Ecto neural progenitor cell (in vitro differentiated cells): ENCODE results near the gene TFEB.

Experiments
- DNase-seq: peaks from one replicate; pipeline ENCODE4 v3.0.0-alpha.2; 2018; ENCODE audit warnings: low spot score

TFEB gene

DNA sequence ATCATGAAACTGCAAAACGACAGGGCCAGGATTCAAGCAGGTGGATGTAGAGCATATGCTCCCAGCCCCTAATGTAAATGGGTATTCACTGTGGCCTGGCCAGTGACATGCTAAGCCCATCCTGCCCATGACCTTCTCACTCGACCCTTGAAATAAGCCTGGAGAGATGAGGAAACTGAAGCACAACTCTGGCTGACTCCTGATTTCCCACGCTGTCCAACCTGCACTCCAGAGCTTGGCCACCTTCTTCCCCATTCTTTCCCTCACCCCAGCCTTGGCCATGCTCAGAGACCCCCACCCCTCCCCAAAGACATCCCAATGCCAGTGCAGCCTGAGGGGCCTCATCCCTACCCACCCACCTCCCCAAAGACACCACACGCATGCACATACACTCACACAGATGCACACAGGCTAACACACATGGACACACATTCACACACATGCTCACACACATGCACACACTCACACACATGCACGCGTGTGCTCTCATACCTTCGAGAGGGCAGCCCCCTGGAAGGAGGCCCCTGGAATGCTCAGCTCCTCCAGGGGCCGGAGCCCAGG lies 12.4 kb downstream of the TFEB start:
- DNase-seq, result no peak

DNA sequence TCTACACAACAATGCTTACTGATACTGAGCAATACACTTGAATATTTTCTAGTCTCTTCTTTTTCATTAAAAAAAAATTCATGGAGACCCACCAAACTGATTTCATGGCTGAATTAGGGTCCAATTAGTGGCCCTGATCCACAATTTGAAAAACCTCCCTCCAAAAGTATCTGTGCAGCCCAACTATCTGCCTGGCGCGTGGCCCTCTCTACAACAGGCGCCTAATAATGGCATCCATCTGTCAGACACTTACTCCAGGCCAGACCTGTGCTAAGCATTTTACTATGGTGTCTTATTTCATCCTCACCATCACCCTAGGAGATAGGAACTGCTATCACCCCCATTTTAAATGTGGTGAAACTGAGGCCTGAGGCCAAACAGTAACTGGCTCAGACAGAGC lies 14.0 kb downstream of the TFEB start:
- DNase-seq, result no peak

- no peak for DNase-seq
Measured at GRCh38 chr6:41720783-41721182, 14.6 kb downstream of the TFEB start.

DNA sequence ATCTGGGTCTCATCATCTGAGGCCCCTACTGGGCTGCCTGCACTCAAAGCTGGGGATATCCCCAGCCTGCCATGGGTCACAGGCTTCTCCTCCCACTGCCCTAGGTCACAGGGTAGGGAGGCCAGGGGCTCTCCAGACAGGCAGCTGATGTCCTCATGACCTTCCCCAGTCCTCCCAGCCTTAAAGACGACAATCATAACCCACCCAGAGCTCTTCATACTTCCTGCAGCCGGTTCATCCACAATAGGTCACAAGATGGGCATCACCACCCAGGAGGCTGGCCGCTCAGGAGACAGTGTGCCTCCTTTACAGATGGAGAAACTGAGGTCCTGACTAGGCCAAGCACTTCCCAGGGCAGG lies 15.2 kb downstream of the TFEB start:
- DNase-seq, result no peak

DNA sequence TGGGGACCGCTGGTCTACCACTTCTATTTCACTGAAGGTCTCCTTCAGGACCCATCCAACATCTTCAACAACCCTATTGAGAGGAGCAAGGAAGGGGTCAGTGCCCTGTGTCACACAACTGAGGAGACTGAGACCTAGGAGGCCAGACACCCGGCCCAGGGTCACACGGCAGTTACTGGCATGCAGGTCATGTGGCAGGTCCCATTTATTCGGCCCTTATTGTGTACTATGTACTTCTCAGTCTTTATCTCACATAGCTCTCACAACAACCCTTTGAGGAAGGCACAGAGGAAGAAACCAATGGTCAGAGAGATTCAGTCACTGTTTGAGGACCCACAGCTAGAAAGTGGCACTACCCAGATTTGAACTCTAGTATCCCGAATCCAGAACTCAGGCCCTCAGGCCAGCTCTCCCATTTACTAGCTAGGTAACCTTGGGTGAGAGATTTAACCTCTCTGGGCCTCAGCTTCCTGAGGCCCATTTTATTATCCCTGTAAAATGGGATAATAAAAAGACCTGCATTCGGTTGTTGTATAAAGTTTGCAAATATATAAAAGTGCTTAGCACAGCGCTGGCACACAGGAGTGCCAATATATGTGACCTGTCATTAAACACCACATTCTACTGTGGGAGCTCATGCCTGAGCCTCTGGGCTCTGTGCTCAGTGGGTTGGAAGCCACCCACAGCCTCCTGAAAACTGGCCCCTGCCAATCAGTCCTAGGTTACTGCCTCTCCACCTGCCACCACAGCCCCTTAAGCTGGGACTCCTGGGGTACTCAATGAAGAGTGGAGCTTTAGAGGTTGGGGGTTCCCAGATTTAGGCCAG lies 15.8 kb downstream of the TFEB start:
- no peak for DNase-seq

- DNase-seq, result no peak
Measured at GRCh38 chr6:41718828-41719227, 16.6 kb downstream of the TFEB start.

- no peak for DNase-seq
Measured at GRCh38 chr6:41717392-41717736, 18.0 kb downstream of the TFEB start.

DNA sequence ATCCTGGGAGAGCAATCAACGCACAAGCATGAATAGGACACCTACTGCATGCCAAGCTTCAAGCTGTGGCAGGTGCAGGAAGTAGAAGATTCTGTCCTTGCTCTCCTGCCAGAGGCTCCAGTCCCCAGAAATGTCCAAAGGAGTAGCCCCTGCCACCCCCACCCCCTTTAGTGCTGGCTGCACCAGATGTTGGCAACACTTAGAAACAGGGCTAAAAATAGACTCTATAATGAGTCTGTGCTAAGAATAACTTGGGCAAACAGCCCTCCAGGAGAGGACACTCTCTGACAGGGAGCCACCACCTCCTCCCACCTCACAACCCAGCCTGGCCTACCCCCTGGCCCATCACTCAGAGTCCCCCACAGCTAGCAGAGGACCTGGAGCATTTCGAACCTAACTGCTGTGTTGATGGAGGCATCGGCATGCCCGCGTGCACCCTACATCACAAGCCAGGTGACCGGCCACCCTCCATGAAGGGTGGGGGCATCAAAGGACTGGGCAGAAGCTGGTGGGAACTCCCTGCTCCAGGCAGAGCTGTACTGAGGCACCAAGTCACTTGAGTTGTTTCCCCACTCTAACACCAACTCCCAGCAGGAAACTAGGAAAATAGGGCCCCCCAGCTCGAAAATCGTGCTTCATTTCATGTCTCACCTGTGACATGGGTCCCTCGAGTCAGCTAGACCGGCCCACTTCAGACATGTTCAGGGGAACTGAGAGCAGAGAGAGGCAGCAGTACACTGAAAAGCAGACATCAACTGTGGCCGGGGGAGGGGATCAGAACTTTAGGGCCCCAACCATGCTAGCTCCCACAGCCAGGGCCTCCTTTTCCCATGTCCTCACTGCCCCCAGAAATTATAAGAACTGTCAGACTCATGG lies 18.7 kb downstream of the TFEB start:
- DNase-seq, result no peak

GRCh38 chr6:41715795-41716515 lies 19.5 kb downstream of the TFEB start:
- DNase-seq, result no peak

DNA sequence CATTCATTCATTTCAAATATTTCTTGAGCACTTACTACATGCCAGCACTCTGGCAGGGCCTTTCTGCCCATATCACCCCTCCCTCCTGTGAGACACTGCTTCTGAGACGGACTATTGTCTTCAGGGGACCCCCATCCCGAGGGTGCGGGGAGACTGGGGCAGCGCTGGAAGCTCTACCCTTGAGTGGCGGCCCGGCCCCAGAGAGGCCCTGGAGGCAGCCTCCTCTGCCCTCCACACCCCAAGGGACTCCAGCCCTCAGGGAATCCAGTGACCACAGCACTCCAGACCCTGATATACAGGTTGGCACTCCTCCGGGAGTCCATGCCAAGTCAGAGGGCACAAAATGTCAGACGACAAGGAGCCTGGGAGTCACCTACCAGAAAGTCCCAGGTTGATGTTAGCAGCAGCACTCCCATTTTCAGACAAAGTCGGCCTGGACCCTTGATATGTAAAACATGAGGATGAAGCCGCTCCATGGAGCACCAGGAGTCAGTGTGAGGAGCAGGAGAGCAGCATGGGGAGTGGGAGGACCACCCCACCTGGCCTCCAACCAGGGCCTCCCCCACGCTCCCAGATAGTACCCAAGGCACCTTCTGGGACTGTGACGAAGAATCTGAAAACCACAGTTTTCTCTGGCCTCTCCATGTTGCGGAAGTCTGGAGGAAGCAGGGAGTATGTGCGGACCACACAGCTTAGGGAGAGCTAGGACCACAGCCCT lies 20.7 kb downstream of the TFEB start:
- no peak for DNase-seq

DNA sequence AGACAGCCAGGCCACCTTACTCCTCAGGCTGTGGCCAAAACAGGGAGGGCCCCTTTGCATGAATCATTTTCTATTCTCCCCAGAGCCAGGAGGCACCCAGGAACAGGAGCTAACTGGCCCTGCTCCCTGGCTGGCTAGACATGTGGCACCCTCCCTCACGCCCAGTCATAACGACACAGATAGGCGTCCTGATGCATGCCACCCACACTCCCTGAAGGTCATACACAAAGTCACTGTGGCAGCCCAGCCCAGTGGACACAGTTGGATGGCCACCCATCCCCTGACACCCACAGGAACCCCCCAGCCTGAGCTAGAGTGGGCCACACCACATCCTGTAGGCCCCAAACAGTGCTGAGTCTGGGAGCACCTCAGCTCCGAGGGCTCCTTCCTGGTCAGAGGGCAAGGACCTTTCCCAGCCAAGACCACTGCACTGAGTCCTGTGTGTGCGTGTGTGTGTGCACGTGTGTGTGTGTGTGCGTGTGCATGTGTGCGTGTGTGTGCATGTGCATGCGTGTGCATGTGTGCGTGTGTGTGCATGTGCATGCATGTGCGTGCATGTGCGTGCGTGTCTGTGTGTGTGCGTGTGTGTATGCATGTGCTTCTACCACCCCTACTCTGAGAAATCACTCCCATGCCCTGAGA lies 21.6 kb downstream of the TFEB start:
- no peak for DNase-seq

- no peak for DNase-seq
Measured at GRCh38 chr6:41713159-41713649, 22.2 kb downstream of the TFEB start.

DNA sequence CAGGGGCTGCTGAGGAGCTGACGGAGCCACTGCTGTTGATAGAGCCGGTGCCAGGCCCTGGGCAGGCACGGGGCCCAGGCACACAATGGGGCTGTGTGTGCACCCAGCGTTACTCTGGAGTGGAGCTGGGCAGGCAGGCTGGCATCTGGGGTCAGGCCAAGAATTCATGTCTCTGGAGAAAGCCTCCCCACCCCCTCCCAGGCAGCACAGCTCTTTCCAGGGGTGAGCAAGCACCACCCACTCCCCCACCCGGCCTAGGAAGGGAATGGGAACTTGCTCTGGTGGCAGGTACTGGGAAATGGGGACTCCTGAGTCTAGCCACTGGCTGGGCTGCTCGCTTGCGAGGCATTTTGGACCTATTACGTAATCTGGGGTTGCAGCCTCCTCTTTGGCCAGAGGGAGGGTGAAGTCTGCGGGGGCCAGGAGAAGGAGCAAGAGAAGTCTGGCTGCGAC lies 22.7 kb downstream of the TFEB start:
- DNase-seq, result no peak

- DNase-seq, result no peak
Measured at GRCh38 chr6:41711323-41712038, 23.9 kb downstream of the TFEB start.

GRCh38 chr6:41709375-41709774 lies 26.0 kb downstream of the TFEB start:
- DNase-seq, result no peak

DNA sequence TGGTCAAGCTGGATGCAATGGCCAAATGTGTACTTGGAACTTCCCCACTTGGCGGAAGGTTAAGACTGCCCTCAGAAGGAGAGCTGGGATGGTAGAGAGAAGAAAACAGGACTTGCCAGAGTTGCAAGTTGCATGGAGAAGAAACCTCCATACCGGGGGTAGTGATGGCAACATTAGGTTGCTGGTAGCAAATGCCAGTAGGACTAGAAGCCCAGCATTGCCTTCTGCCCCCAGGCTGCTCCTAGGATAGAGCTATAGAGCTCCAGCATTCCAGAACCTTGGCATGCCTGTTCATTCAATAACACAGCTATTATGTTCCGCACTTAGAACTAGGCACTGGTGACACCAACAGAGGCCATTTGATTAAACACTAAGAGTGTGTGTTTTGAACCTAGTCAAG lies 26.6 kb downstream of the TFEB start:
- DNase-seq, result no peak

DNA sequence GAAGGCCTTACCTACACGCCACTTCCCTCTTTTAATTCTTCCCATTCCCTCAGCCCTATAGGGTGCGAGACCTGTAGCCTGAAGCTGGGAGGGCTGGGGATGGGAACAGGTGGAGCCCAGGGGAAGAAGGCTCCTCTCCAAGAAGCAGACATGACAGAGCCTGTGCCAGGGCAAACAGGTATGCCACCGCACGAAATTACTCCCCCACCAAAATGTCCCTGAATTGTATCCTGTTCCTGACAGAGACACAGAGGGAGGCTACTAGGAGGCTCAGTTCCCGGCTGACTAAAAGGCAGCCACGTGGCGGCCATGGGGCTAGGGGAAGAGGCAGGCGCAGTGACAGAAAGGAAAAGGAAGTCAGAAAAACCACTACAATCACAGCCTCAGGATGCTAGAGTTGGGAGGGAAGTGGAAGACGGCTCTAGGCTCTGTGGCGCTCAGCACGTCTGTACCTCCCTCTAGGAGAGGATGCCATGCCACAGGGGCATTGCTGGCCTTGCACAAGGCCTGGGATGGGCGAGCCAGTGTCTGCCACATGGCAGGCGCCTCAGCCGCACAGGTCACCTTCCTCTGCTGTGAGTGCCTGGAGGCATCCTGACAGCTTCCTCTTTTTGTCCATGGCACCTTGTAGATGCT lies 27.7 kb downstream of the TFEB start:
- DNase-seq, result no peak

DNA sequence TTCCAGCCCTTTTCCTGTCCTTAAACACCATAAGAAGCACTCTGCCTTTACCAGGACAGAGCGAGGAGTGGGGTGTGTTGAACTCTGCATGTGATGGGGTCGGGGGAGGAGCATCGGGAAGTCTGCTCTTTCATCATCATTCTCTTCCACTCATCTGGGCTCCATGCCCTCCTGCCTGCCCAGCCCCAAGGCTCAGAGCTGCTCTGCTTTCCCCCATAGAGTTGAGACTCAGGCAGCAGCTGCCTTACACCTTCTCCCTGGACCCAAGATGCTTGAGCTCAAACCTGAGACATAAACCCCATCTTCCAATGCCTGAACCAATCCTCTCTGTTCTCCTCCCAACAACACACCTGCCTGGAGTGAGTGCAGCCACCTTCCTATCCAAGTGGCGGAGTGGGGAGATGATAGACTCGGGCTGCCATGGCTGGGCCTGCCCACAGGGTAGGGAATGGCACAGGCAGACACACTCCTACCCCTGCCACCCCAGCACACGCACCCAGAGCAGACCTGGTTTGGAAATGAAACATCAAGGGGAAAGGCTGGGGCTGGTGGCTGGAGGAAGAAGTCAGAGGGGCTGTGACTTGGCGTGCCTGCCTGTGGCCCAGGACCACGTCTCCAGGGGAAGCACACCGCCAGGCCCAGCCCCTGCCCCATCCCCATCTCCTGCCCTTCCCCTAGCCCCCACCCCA lies 28.4 kb downstream of the TFEB start:
- no peak for DNase-seq
